HG02981 (cell line): Measurements from ENCODE around the gene CHTOP.

Experiments
- ATAC-seq: cut with Tn5 transposase; IDR thresholded peaks from one replicate; pipeline ENCODE4 v1.9.1; 2021; ENCODE audit warnings: mild to moderate bottlenecking, moderate library complexity; ENCODE audit not compliant: unreplicated experiment

CHTOP gene

DNA sequence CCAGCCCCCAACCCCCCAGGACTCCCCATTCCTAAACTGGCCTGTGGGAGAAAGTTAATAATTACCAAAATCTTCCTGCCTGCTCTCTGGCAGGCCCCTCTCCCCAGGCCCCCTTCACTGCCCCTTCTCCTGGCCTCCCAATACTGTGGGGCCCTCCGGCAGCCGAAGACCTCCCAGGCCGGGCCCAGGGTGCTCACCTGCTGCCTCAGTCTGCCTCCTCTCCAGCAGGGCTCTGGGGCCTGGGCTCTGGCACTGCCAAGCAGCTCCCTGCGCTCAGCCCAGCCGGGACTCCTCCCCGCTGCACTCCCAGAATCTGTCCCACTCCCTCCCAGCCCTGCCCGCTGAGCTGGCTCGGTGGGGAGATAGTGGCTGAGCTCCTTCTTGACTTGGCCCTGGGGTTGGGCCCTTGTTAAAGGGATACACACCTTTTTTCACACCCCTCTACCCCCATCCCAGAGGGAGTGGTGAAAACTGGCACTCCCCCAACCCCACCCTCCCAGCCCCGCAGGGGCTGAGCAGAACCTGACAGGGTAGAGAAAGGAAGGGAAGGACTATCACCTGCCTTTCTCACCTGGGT is 21.0 kb upstream of the CHTOP start, which contains the start of gene S100A16:
TSS of gene S100A16 (minus strand) at position 383 of the 577 bp plus-strand sequence. CDS start 4,986 bp downstream, outside the sequence.
- no peak for ATAC-seq

GRCh38 chr1:153613406-153613805 is 20.5 kb upstream of the CHTOP start:
- ATAC-seq = no peak

GRCh38 chr1:153614189-153614900 is 19.5 kb upstream of the CHTOP start:
- ATAC-seq = no peak

DNA sequence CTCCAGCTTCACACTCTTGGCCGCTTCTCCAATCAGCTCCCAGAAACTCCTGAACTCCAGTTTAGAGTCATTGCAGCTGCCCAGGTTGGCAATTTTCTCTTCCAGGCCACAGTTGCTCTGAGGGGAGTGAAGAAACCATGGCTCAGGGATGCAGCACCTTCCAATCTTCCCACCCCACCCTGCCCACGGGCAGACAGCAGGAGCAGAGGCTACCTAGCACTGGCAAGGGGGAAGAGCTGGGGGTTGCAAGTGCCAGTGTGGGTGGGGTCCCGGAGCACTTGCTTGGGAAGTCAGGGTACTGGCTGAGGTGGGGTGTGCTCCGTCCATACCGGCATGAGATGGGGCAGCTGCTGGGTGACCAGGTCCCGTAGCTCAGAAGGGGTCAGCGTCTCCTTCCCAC is 19.0 kb upstream of the CHTOP start:
- ATAC-seq = no peak

DNA sequence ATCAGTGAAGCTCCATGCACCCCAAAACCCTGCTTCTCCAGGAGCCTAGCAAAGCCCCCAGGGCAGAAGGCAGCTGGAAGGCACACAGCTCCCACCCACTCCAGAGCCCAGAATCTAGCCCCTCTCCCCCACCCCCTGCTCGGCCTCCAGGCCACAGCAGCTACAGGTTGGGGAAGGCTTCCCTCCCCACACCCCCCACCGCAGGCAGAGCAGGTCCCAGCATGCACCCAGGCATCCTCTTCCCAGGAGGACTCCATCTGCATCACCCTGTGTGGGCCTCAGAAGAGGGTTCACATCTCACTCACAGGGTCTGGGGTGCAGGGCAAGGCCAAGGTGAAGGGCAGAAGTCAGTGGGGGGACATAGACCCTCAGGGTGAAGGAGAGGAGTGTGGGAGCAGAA is 18.5 kb upstream of the CHTOP start:
- ATAC-seq = no peak

DNA sequence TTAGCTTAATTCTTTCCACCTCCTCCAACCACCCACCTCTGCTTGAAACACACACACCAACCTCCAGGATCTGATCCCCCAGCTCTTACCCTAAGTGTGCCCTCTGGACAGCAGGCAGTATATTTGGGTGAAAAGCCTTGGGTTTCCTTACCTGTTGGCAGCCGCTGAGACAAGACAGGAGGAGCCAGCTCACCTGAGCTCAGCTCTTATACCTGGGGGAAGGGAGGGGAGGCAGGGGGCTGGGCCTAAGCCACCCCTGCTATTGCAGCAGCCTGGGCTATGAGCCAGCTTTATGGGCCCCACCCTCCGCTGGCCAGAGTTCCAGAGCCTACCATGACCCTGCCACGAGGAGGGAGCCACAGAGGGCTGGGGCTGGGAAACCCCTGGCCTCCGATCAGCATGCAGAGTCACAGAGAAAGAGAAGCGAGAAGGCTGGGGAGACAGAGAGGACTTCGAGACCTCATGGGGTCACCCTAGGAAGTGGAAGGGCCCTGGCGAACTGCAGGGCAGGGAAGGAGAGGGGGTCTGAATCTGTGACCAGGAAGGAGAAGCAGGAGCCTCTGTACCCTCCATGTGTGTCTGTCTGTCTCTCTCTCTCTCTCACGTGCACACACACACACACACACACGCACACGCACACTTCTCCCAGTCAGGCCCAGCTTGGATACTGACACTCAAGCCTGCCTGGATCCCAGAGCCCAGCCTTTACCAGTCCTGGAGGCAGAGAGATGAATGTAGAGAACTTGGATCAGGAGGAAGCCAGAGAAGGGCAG is 17.5 kb upstream of the CHTOP start, which contains the start of gene S100A14:
TSS of gene S100A14 (minus strand) at position 182 of the 773 bp plus-strand sequence. CDS start 467 bp downstream, outside the sequence.
- ATAC-seq = no peak

GRCh38 chr1:153616917-153617311 is 17.0 kb upstream of the CHTOP start:
- no peak for ATAC-seq

DNA sequence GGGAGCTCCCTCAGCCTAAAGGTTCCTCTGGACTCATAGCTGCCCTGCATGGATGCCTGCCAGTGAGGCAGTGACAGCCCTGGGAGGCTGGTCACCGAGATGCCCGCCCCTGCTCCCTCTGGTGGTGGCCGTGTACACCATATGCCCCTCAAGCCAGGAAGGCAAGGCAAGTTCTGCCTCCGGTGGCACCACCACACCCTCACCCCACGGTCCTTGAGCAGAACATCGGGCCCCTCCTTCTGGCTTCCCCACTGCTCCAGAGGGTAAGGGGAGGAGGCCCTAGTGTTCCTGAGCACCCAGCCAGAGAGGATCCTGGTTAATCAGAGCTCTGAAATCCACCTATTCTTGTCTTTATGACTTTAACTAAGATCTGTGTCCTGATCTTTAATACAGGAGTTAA is 16.2 kb upstream of the CHTOP start:
- ATAC-seq = peak; percentile 84

DNA sequence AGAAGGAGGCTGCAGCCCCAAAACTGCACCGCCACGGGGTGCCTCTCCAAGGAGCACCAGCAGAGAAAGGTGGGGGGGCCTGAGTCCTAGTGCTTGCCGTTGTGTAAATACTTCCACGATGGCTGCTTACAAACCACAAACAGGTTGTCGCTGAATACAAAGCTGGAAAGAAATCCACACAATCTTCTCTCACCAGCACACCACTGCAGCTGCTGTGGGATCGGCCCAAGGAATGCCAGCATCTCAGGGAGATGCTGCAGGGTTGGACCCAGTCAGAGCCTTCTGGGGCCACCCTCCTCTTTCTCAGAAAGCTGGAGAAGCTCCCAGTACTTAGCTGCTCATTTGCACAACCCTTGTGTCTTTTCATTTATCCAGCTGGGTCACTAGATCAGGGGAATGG is 14.7 kb upstream of the CHTOP start:
- no peak for ATAC-seq

DNA sequence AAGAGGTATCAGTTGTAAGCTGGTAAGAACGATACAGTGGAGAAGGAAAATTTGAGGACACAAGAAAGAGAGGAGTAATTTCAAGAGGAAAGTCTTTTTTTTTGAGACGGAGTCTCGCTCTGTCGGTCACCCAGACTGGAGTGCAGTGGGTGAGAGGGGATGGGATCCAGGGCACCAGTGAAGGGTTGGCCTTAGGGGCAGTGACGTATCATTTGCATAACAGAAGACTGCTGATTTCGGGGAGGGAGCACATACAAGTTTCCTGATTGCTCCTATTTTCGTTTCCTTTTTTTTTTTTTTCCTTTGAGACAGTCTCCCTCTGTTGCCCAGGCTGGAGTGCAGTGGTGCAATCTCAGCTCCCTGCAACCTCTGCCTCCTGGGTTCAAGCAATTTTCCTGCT is 10.8 kb upstream of the CHTOP start:
- no peak for ATAC-seq

DNA sequence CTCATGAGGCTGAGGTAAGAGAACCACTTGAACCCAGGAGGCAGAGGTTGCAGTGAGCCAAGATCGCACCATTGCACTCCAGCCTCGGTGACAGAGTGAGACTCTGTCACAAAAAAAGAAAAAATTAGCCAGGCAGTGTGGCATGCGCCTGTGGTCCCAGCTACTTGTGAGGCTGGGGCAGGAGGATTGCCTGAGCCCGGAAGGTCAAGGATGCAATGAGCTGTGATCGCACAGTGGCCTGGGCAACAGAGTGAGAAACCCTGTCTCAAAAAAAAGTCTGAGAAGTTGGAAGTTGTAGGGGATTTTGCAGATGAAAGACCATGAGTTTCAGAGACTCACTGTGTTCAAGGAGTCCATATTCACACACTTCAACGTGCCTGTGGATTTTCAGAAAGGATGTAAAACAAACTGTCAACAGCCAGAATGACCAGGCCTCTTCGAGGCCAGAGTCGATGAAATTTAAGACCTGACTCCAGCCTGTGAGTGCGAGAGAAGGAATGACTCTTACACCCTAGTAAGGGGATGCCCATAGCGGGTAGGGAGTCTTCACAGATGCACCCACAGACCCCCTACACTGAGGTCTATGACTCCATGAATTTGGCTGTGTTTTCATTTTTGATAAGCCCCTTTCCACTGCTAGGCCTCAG is 8.8 kb upstream of the CHTOP start:
- ATAC-seq = no peak

- ATAC-seq = no peak
Measured at GRCh38 chr1:153626477-153626903, 7.4 kb upstream of the CHTOP start.

DNA sequence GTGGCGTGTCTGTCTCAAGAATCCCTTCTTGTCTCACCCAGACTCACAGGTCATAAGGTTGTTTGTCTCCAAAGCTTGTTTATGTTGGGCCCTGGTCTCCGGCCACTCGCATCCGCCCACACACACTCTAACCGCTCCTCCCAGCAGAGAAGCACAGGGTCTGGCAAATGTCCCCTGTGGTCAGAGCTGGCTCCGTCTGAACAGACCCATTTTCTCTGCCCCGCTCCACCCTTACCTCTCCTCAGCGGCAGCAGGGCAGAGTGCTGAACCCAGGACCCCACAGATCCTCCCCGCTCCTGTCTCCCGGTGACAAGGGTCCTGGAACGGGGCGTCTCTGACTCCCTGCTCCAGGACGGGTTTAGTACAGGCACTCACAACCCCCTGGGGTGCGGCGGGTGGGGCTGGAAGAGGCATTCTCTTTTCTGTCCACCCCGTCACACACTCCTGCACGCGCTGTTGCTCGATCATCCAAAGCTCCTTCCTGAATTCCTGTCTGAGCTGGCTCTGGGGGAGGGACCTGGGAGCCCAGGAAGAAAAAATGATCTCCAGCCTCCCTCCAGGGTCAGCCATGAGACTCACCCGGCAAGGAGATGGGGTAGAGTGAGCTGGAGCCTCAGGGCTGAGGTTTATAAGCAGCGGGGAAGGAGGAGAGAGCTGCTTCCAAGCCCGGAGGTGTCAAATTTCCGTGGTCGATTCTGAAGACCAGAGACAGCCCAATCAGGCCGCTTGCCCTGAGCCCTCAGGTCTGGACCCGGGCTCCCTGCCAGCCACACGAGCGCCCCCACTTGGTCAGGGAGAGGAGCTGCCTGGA is 6.8 kb upstream of the CHTOP start, which contains the start of gene S100A13:
TSS of gene S100A13 (minus strand) at position 602 of the 811 bp plus-strand sequence. CDS start 1,033 bp downstream, outside the sequence.
- ATAC-seq = no peak

GRCh38 chr1:153627715-153628626 is 5.9 kb upstream of the CHTOP start, which contains the start of gene S100A1:
S100A1 (plus strand) TSS chr1:153628434; CDS start chr1:153630522, 2,088 bp downstream.
- no peak for ATAC-seq

- ATAC-seq = no peak
Measured at GRCh38 chr1:153628638-153629342, 5.1 kb upstream of the CHTOP start.

DNA sequence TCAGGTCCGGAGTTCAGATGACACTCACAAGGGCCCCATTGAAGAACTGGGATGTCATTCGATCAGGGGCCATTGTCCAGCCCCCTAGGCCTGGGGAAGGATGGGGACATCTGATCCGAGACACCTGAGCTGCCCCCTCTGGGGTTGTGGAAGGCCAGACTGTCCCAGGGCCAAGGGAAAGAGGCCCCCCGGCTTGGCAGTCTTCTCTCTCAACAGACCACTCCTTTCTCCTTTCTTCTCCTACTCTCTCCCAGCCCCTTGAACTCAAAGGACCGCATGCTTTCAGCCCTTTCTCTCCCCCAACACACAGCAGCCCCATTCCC is 4.6 kb upstream of the CHTOP start:
- ATAC-seq = no peak

GRCh38 chr1:153629971-153630370 is 3.9 kb upstream of the CHTOP start:
- no peak for ATAC-seq

DNA sequence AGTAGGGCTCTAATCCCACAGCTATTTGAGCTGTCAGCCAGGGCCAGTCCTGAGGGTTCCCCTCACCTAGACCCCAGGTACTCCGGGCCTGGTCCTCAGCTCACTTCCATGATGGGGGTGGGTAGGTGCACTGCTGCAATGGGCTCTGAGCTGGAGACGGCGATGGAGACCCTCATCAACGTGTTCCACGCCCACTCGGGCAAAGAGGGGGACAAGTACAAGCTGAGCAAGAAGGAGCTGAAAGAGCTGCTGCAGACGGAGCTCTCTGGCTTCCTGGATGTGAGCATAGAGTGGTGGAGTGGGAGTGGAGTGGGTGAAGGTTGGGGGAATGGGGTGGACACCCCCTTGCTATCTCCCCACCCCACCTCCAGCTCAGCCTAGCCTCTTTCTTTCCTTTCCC is 3.5 kb upstream of the CHTOP start:
- no peak for ATAC-seq
